Esophagus muscularis mucosa (tissue), 4 donors: Measurements from ENCODE around the gene KAT7.

ENCODE experiments used
- EP300 ChIP-seq: sonication (generic); formaldehyde crosslinking; IDR thresholded peaks from one replicate; pipeline ENCODE4 v1.6.1; 2017; ENCODE audit warnings: antibody characterized with exemption
- POLR2A ChIP-seq: fragments of 450-650 bp; IDR thresholded peaks from one replicate; pipeline ENCODE4 v1.6.1; 2017; ENCODE audit warnings: antibody characterized with exemption, moderate library complexity, mild to moderate bottlenecking, low read depth
- POLR2AphosphoS5 ChIP-seq, 2 donors: sonication (generic); formaldehyde crosslinking; IDR thresholded peaks; one replicate each; pipeline ENCODE4 v1.6.1; 2017; ENCODE audit warnings: antibody characterized with exemption in 2 of 2
- TF ChIP-seq, protein P1 (sequence below), 3 experiments: fragments of 200-600 bp in 2 of 3; fragments of 450-650 bp in 1 of 3; sonication (generic) in 2 of 3; IDR thresholded peaks; one replicate each; pipeline ENCODE4 v1.5.1; 2017 to 2019; ENCODE audit warnings: antibody characterized with exemption in 3 of 3, mild to moderate bottlenecking in 2 of 3, moderate library complexity in 1 of 3

DNA sequence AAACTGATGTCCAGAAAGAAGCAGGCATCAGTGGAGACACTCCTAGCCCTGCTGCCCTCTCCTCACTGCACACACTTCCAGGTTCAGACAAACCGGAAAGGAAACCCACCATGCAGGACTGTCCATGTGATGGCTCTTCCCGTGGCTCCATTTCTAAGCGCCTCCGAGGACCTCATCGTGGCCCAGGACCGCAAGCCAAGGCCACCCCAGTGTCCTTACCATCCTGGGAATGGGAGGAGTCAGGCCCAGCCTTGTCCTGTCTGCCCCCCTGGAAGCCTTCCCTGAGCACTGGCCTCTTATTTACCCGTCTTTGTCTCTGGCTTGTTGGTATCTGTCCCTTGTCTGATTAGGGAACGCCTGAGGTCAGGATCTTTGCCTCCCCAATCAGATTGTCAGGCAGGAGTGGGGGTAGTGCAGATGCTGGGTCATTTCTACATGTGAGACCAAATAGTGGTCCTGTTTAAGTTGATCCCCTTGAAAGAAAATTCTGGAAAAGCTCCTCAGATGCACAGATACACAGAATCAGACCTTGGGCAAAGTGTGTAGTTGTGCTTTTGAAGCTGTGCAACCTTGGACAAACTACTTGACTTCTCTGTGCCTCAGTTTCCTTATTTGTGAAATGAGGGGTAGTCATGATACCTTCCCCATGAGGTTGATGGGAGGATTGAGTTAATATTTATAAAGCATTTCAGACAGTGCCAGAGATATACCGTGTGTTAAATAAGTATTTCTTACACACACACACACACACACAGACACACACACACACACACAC lies 58.6 kb downstream of the KAT7 start:
- no peak for TF ChIP-seq POLR2A
- no peak for TF ChIP-seq POLR2AphosphoS5 (IDR thresholded peaks at IDR 0.05)
- TF ChIP-seq, protein P1, sequence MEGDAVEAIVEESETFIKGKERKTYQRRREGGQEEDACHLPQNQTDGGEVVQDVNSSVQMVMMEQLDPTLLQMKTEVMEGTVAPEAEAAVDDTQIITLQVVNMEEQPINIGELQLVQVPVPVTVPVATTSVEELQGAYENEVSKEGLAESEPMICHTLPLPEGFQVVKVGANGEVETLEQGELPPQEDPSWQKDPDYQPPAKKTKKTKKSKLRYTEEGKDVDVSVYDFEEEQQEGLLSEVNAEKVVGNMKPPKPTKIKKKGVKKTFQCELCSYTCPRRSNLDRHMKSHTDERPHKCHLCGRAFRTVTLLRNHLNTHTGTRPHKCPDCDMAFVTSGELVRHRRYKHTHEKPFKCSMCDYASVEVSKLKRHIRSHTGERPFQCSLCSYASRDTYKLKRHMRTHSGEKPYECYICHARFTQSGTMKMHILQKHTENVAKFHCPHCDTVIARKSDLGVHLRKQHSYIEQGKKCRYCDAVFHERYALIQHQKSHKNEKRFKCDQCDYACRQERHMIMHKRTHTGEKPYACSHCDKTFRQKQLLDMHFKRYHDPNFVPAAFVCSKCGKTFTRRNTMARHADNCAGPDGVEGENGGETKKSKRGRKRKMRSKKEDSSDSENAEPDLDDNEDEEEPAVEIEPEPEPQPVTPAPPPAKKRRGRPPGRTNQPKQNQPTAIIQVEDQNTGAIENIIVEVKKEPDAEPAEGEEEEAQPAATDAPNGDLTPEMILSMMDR (IDR thresholded peaks at IDR 0.05), result no peak
- no peak for TF ChIP-seq EP300
